ENCODE results near the gene CNTFR.

- TF ChIP-seq, protein P1, sequence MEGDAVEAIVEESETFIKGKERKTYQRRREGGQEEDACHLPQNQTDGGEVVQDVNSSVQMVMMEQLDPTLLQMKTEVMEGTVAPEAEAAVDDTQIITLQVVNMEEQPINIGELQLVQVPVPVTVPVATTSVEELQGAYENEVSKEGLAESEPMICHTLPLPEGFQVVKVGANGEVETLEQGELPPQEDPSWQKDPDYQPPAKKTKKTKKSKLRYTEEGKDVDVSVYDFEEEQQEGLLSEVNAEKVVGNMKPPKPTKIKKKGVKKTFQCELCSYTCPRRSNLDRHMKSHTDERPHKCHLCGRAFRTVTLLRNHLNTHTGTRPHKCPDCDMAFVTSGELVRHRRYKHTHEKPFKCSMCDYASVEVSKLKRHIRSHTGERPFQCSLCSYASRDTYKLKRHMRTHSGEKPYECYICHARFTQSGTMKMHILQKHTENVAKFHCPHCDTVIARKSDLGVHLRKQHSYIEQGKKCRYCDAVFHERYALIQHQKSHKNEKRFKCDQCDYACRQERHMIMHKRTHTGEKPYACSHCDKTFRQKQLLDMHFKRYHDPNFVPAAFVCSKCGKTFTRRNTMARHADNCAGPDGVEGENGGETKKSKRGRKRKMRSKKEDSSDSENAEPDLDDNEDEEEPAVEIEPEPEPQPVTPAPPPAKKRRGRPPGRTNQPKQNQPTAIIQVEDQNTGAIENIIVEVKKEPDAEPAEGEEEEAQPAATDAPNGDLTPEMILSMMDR (IDR thresholded peaks at IDR 0.05): no peak
- TF ChIP-seq EP300 (IDR thresholded peaks at IDR 0.05) (no peak), POLR2A (IDR thresholded peaks at IDR 0.05) (no peak)
Observed at GRCh38 chr9:34570376-34570775, 19.1 kb downstream of the CNTFR start.
